CD8-positive, alpha-beta memory T cell (primary cell): ENCODE data around the gene JMJD1C. TPM values are rescaled to one million over a fixed set of nuclear protein-coding genes. Genes with fewer than 3 reads are reported as not detected.

Experiments
- CTCF ChIA-PET: fragments of 350-600 bp; sonication (Branson Sonifier 250); formaldehyde crosslinking; loops from one replicate; lab custom pipeline; 2021; ENCODE audit warnings: antibody characterized with exemption; lab: Charles Lee
- POLR2A ChIA-PET: fragments of 350-600 bp; sonication (Branson Sonifier 250); formaldehyde crosslinking; loops from one replicate; lab custom pipeline; 2021; ENCODE audit warnings: antibody characterized with exemption; lab: Charles Lee
- DNase-seq, 5 donors: peaks; one replicate each; pipeline versions ENCODE4 v3.0.0 to v3.0.0-alpha.2; 2020 to 2022; ENCODE audit warnings: mixed read lengths in 1 of 5
- H3K27ac ChIP-seq: one replicate; pipeline ENCODE4 v1.7.0; 2013; ENCODE audit warnings: low read depth, mild to moderate bottlenecking, low read length, moderate library complexity
- H3K27me3 ChIP-seq: 2 replicates; pipeline ENCODE4 v1.7.0; 2013; ENCODE audit warnings: low read length, mild to moderate bottlenecking; ENCODE audit not compliant: insufficient read depth, poor library complexity, severe bottlenecking
- H3K36me3 ChIP-seq: 2 replicates; pipeline ENCODE4 v1.7.0; 2013; ENCODE audit warnings: mild to moderate bottlenecking, low read length, moderate library complexity; ENCODE audit not compliant: insufficient read depth
- H3K4me1 ChIP-seq: 2 replicates; pipeline ENCODE4 v1.7.0; 2013; ENCODE audit warnings: mild to moderate bottlenecking, low read length, moderate library complexity; ENCODE audit not compliant: insufficient read depth
- H3K4me3 ChIP-seq: 2 replicates; pipeline ENCODE4 v1.7.0; 2013; ENCODE audit warnings: mild to moderate bottlenecking, low read length
- H3K9me3 ChIP-seq: 2 replicates; pipeline ENCODE4 v1.7.0; 2013; ENCODE audit warnings: mild to moderate bottlenecking, low read length
- H3K27ac Mint-ChIP-seq, 8 donors: one replicate each; pipeline ENCODE4 v1.8.0; 2020 to 2021; ENCODE audit warnings: mixed read lengths in 8 of 8, mild to moderate bottlenecking in 6 of 8, inconsistent platforms in 3 of 8, moderate library complexity in 3 of 8
- H3K27me3 Mint-ChIP-seq, 2 donors: one replicate each; pipeline ENCODE4 v1.8.0; 2020 to 2021; ENCODE audit warnings: mixed read lengths in 2 of 2, mild to moderate bottlenecking in 1 of 2, moderate library complexity in 1 of 2
- H3K36me3 Mint-ChIP-seq, 3 donors: one replicate each; pipeline ENCODE4 v1.8.0; 2020 to 2021; ENCODE audit warnings: mixed read lengths in 3 of 3, inconsistent platforms in 1 of 3, mild to moderate bottlenecking in 1 of 3
- H3K4me1 Mint-ChIP-seq, 3 donors: one replicate each; pipeline ENCODE4 v1.8.0; 2020 to 2021; ENCODE audit warnings: mixed read lengths in 3 of 3, inconsistent platforms in 1 of 3, mild to moderate bottlenecking in 1 of 3
- H3K4me3 Mint-ChIP-seq, 7 donors: one replicate each; pipeline ENCODE4 v1.8.0; 2020 to 2021; ENCODE audit warnings: mixed read lengths in 7 of 7, mild to moderate bottlenecking in 6 of 7, moderate library complexity in 4 of 7, inconsistent platforms in 2 of 7
- H3K9me3 Mint-ChIP-seq, 5 donors: one replicate each; pipeline ENCODE4 v1.8.0; 2020 to 2022; ENCODE audit warnings: mixed read lengths in 5 of 5, mild to moderate bottlenecking in 3 of 5, moderate library complexity in 2 of 5, inconsistent platforms in 1 of 5
- polyA plus RNA-seq: library from polyadenylated mRNA; unstranded; fragments of 300-500 nt; fragmentation: Illumina TruSeq; gene quantifications from one replicate; pipeline ENCODE4 v1.2.3, GENCODE V29; 2021
- total RNA-seq, 2 experiments: library from RNA; stranded (reverse); gene quantifications; one replicate each; pipeline ENCODE4 v1.2.3, GENCODE V29; 2021

Gene JMJD1C, protein sequence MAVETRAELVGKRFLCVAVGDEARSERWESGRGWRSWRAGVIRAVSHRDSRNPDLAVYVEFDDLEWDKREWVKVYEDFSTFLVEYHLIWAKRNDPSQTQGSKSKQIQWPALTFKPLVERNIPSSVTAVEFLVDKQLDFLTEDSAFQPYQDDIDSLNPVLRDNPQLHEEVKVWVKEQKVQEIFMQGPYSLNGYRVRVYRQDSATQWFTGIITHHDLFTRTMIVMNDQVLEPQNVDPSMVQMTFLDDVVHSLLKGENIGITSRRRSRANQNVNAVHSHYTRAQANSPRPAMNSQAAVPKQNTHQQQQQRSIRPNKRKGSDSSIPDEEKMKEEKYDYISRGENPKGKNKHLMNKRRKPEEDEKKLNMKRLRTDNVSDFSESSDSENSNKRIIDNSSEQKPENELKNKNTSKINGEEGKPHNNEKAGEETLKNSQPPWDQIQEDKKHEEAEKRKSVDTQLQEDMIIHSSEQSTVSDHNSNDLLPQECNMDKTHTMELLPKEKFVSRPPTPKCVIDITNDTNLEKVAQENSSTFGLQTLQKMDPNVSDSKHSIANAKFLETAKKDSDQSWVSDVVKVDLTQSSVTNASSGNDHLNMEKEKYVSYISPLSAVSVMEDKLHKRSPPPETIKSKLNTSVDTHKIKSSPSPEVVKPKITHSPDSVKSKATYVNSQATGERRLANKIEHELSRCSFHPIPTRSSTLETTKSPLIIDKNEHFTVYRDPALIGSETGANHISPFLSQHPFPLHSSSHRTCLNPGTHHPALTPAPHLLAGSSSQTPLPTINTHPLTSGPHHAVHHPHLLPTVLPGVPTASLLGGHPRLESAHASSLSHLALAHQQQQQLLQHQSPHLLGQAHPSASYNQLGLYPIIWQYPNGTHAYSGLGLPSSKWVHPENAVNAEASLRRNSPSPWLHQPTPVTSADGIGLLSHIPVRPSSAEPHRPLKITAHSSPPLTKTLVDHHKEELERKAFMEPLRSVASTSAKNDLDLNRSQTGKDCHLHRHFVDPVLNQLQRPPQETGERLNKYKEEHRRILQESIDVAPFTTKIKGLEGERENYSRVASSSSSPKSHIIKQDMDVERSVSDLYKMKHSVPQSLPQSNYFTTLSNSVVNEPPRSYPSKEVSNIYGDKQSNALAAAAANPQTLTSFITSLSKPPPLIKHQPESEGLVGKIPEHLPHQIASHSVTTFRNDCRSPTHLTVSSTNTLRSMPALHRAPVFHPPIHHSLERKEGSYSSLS (N-terminal part only)
- total RNA-seq (10 to 100 TPM; 41.7 to 46.0 TPM), polyA plus RNA-seq (51.9 TPM)

DNA sequence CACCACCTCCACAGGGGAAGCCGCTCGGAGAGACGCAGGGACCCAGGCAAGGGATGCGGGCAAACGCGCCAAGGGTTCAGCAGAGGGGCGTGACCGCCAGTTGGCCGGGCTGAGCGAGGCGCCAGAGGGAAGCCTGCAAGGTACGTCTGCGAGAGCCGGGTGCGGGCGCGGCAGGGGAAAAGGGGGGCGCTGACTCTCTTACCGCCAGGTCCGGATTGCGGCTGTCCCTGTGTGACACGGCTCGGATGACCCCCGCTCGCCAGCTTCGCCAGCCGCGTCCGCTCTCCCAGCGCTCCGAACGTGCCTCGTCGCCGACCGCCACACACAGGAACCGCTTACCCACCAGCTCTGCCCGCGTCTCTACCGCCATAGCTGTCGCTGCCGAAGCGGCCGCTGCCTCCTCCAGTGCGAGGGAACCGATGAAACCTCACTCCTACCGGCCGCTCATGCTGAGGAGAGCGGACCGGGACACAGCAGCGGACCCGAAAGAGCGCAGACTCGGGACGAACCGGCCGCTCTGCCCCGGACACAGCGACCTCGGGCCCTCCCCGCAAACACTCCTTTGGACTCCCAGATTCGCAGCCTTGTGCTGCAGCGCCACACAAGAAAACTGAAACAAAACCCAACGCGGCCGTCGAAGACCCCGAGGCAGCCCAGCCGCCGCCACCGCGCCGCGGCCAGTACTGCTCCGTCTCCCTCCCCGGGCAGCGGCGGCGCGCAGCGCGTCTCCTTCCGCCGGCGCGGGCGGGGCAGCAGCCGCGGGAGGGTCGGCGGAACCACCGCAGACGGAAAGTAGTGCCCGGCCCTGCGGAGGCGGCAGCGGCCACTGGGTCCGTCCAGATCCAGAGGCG is at the start of gene JMJD1C:
Gene JMJD1C (minus strand): TSS at position 685 of the 851 bp plus-strand sequence. CDS start 315 bp downstream, at position 370.
- CTCF ChIA-PET, result interaction anchor here (1.0 to 1.1 kb wide), 4 partner anchors 14 to 301 kb away, joined by 3 read pairs; no protein-coding TSS in a partner anchor
- Histone ChIP-seq H3K27ac (peak within 1 kb of the TSS; percentile 81), H3K9me3 (no peaks in the 10 kb centered on the region)

DNA sequence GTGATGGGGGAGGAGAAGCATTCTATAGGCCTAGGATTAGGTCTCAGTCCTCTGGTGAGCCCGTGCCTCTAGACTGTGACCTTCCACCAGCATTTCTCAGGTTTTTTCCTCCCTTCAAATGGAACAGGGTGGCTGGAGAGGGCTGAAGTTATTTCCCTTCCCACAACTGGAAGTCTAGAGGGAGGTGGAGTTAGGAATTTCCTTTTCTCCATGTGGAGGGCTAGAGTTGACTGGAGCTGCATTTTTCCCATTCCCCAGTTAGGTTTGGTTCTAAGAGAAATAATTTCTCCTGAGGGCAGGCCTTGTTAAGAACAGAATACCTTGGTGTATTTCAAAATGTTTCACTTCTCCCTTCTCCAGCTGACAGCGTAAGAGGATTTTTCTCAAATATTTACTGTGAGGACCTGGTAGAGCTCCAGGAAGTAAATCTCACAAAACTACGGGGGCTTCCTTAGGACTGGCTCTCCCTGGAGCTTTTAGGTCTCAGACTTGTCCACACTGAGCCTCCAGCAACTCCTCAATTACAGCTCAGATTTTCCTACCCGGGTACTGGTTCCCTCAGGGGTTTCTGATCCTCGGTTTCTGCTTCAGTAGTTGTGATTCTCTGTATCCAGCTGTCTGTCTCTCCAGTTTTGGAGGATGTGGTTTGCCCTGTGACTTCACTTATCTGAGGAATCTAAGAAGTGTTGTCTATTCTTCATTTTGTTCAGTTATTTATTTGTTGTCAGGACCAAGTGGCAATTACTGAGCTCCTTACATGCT is 49.4 kb upstream of the JMJD1C start:
- H3K9me3 Mint-ChIP-seq, result peaks cover 0 to 2% (median 0%) of the 10 kb centered on the region in 5 donors
- no peak overlapping the region for H3K27ac ChIP-seq
- no peaks in the 10 kb centered on the region for H3K27me3 Mint-ChIP-seq
- H3K4me3 ChIP-seq, result no peak overlapping the region
- H3K4me3 Mint-ChIP-seq, result peak overlapping the region in 4 of 7 donors; percentile 3 to 69 (median 34)
- ChIA-PET CTCF (interaction anchor here (1.0 to 1.7 kb wide), 2 partner anchors 10 to 299 kb away, joined by 3 to 4 read pairs; no protein-coding TSS in a partner anchor), POLR2A (no interaction called here)
- H3K27ac Mint-ChIP-seq, result peak overlapping the region in 4 of 8 donors; percentile 43 to 83 (median 50)
- H3K4me1 Mint-ChIP-seq, result peaks cover 66 to 84% (median 82%) of the 10 kb centered on the region in 3 donors
- no peaks in the 10 kb centered on the region for H3K9me3 ChIP-seq
- H3K27me3 ChIP-seq, result no peaks in the 10 kb centered on the region
- H3K36me3 Mint-ChIP-seq, result peaks cover 2 to 10% (median 4%) of the 10 kb centered on the region in 3 donors
- peaks cover 34% of the 10 kb centered on the region for H3K4me1 ChIP-seq
- no peaks in the 10 kb centered on the region for H3K36me3 ChIP-seq
- DNase-seq, result no peak

More for the DNA sequence above, at the start of gene JMJD1C:
- no peaks in the 10 kb centered on the region for H3K27me3 ChIP-seq
- H3K4me3 ChIP-seq, result peak within 1 kb of the TSS; percentile 77
- no peaks in the 10 kb centered on the region for H3K9me3 Mint-ChIP-seq
- peaks cover 0 to 10% (median 0%) of the 10 kb centered on the region in 3 donors for H3K36me3 Mint-ChIP-seq
- H3K4me1 Mint-ChIP-seq, result peaks cover 23 to 29% (median 24%) of the 10 kb centered on the region in 3 donors
- no peaks in the 10 kb centered on the region for H3K4me1 ChIP-seq
- H3K27ac Mint-ChIP-seq, result peak within 1 kb of the TSS; percentile 79 to 96 (median 92)
- peak within 1 kb of the TSS; percentile 81 to 98 (median 95) for H3K4me3 Mint-ChIP-seq
- no peaks in the 10 kb centered on the region for H3K36me3 ChIP-seq
- POLR2A ChIA-PET, result interaction anchor here (0.6 to 1.7 kb wide), 4 partner anchors 10 to 196 kb away, joined by 3 to 5 read pairs (median 4); partner anchors contain the start of gene REEP3
- DNase-seq, result peak; percentile 44 to 72 (median 66)
- no peaks in the 10 kb centered on the region for H3K27me3 Mint-ChIP-seq

DNA sequence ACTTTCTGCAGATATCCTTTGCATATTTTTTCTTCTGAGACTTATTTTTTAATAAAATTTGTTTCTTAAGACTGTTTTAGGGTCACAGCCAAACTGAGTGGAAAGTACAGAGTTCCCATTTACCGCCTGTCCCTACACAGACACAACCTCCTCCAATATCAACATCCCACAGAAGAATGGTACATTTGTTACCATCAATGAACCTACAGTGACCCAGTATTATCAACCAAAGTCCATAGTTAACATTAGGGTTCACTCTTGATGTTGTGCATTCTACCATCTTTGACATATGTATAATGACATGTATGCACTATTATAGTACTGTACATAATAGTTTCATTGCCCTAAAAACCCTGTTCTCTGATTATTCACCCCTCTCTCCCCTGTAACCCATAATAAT is 40.8 kb upstream of the JMJD1C start:
- no peak overlapping the region for H3K4me3 ChIP-seq
- H3K9me3 ChIP-seq, result no peaks in the 10 kb centered on the region
- ChIA-PET POLR2A (no interaction called here), CTCF (interaction anchor here (1.2 kb wide), 1 partner anchor 28 kb away, joined by 3 read pairs; no protein-coding TSS in a partner anchor)
- no peak overlapping the region for H3K27ac ChIP-seq
- Mint-ChIP-seq H3K4me3 (no peak overlapping the region), H3K27me3 (no peaks in the 10 kb centered on the region), H3K4me1 (peaks cover 35 to 65% (median 64%) of the 10 kb centered on the region in 3 donors), H3K27ac (no peak overlapping the region), H3K9me3 (no peaks in the 10 kb centered on the region), H3K36me3 (peaks cover 0 to 3% (median 0%) of the 10 kb centered on the region in 3 donors)
- no peak for DNase-seq
- no peaks in the 10 kb centered on the region for H3K27me3 ChIP-seq
- no peaks in the 10 kb centered on the region for H3K36me3 ChIP-seq
- no peaks in the 10 kb centered on the region for H3K4me1 ChIP-seq

DNA sequence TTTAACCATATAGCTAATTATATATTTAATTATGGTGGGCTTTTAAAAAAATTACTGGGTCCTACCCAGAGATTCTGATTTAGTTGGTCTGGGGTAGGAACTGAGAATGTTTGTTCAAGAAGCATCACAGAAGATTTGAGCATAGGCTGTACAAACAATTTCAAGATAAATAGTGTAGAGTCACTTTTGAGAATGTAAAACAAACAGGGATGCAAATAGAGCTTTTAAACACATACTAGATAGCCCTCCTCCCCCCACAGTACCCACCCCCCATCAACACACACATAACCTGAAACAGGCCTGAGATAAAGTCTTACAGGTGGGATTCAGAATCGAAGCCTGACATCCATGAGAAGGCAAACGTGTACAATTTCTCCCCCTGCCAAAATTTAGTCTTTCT is 39.8 kb upstream of the JMJD1C start:
- ChIA-PET CTCF (interaction anchor here (1.1 to 1.5 kb wide), 2 partner anchors 9 to 339 kb away, joined by 3 read pairs; no protein-coding TSS in a partner anchor), POLR2A (no interaction called here)
- no peaks in the 10 kb centered on the region for H3K36me3 ChIP-seq
- no peak overlapping the region for H3K27ac ChIP-seq
- H3K36me3 Mint-ChIP-seq, result peaks cover 1 to 4% (median 4%) of the 10 kb centered on the region in 3 donors
- H3K9me3 Mint-ChIP-seq, result no peaks in the 10 kb centered on the region
- no peaks in the 10 kb centered on the region for H3K4me1 ChIP-seq
- no peak overlapping the region for H3K27ac Mint-ChIP-seq
- DNase-seq, result no peak
- no peaks in the 10 kb centered on the region for H3K27me3 ChIP-seq
- H3K4me1 Mint-ChIP-seq, result peaks cover 35 to 60% (median 59%) of the 10 kb centered on the region in 3 donors
- no peak overlapping the region for H3K4me3 ChIP-seq
- no peak overlapping the region for H3K4me3 Mint-ChIP-seq
- no peaks in the 10 kb centered on the region for H3K27me3 Mint-ChIP-seq
- H3K9me3 ChIP-seq, result no peaks in the 10 kb centered on the region

DNA sequence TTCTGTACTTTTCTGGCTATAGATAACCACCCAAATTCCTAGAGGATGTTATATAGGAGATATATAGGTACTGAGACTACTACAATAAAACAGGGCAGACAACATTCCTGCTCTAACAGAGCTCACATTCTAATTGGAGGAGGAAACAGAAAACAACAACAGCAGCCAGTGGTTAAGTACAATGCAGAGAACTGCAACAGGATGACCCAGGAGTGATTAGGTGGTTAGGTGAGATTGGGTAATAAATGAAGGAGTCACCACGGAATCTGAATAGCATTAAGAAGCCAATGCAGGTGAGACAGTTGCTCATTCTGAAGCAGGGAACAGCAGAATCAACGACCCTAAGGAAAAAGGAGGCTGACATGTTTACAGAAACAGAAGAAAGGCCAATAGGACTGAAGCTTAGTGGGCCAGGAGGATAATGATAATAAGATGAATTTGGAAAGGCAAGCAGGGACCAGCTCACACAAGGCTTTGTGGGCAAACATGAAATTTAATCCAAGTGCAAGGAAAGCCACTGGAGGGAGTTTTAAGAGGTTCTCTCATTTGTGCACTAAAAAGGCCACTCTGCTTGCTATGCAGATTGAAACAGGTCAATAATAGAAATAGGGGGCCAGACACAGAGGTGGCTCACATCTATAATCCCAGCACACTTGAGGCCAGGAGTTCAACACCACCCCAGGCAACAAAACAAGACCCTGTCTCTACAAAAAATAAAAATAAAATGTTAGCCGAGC is 38.5 kb upstream of the JMJD1C start:
- Histone ChIP-seq H3K27ac (no peak overlapping the region), H3K27me3 (no peaks in the 10 kb centered on the region), H3K9me3 (no peaks in the 10 kb centered on the region), H3K4me1 (no peaks in the 10 kb centered on the region), H3K4me3 (no peak overlapping the region), H3K36me3 (no peaks in the 10 kb centered on the region)
- Mint-ChIP-seq H3K36me3 (peaks cover 4 to 6% (median 6%) of the 10 kb centered on the region in 3 donors), H3K9me3 (no peaks in the 10 kb centered on the region), H3K4me3 (no peak overlapping the region), H3K4me1 (peaks cover 31 to 54% (median 51%) of the 10 kb centered on the region in 3 donors), H3K27ac (peak overlapping the region in 3 of 8 donors; percentile 0 to 85 (median 19)), H3K27me3 (no peaks in the 10 kb centered on the region)
- CTCF ChIA-PET, result interaction anchor here (0.6 to 1.5 kb wide), 2 partner anchors 50 to 337 kb away, joined by 3 read pairs; no protein-coding TSS in a partner anchor
- no peak for DNase-seq
- POLR2A ChIA-PET, result no interaction called here

DNA sequence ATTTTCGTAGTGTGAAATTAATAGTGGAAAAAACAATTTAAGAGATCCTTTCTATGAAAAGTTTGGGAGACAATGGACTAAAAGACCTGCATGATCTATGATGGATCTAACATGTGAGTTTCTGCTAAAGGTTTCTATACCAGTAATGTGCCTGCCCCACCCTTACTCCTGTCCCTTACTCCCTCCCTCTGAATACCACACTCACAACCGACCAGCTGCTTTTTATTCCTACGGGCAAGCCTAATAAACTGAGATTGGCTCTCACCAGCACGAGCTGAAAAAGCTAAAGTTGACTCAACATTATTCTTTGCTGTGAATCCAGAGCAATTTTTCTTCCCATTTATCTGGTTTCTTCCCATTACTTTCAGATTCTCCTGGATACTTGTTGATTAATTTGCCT is 37.6 kb upstream of the JMJD1C start:
- POLR2A ChIA-PET, result no interaction called here
- H3K36me3 Mint-ChIP-seq, result peaks cover 6% of the 10 kb centered on the region in 3 donors
- H3K9me3 Mint-ChIP-seq, result no peaks in the 10 kb centered on the region
- peaks cover 27 to 55% (median 50%) of the 10 kb centered on the region in 3 donors for H3K4me1 Mint-ChIP-seq
- no peak overlapping the region for H3K4me3 ChIP-seq
- H3K27ac ChIP-seq, result no peak overlapping the region
- DNase-seq, result no peak
- H3K36me3 ChIP-seq, result no peaks in the 10 kb centered on the region
- H3K27me3 ChIP-seq, result no peaks in the 10 kb centered on the region
- peak overlapping the region in 1 of 8 donors; percentile 5 for H3K27ac Mint-ChIP-seq
- CTCF ChIA-PET, result no interaction called here
- no peaks in the 10 kb centered on the region for H3K9me3 ChIP-seq
- no peaks in the 10 kb centered on the region for H3K27me3 Mint-ChIP-seq
- H3K4me1 ChIP-seq, result no peaks in the 10 kb centered on the region
- H3K4me3 Mint-ChIP-seq, result no peak overlapping the region
